GM20000 (cell line): ENCODE measurements around the gene C2CD2.

ENCODE experiments used
- DNase-seq: peaks from one replicate; pipeline ENCODE4 v3.0.0; 2012; ENCODE audit warnings: low spot score
- TF ChIP-seq, protein P1 (sequence below): IDR thresholded peaks from 2 replicates; pipeline ENCODE4 v1.5.1; 2012; ENCODE audit warnings: mild to moderate bottlenecking, control low read depth; ENCODE audit errors: extremely low read depth, missing control alignments

The C2CD2 gene

DNA sequence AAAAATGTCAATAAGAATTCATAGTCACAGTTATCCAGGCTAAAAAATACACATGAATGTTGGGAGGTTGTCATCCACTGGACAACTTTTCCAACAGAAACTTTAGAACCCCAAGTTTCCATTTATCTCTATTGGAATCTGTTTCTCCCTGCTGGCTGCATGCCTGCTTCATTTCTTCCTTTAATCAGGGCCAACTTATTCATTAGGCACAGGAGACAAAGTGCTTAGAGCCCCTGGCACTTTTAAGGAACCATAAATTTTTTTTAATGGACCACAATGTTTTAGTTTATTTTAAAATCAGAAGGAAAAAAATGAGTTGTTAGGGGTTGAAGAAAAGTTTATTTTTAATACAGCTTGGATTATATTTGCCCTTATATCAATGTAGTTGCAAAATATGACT lies 26.7 kb upstream of the C2CD2 start:
- TF ChIP-seq, protein P1, sequence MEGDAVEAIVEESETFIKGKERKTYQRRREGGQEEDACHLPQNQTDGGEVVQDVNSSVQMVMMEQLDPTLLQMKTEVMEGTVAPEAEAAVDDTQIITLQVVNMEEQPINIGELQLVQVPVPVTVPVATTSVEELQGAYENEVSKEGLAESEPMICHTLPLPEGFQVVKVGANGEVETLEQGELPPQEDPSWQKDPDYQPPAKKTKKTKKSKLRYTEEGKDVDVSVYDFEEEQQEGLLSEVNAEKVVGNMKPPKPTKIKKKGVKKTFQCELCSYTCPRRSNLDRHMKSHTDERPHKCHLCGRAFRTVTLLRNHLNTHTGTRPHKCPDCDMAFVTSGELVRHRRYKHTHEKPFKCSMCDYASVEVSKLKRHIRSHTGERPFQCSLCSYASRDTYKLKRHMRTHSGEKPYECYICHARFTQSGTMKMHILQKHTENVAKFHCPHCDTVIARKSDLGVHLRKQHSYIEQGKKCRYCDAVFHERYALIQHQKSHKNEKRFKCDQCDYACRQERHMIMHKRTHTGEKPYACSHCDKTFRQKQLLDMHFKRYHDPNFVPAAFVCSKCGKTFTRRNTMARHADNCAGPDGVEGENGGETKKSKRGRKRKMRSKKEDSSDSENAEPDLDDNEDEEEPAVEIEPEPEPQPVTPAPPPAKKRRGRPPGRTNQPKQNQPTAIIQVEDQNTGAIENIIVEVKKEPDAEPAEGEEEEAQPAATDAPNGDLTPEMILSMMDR = no peak
- DNase-seq = no peak

DNA sequence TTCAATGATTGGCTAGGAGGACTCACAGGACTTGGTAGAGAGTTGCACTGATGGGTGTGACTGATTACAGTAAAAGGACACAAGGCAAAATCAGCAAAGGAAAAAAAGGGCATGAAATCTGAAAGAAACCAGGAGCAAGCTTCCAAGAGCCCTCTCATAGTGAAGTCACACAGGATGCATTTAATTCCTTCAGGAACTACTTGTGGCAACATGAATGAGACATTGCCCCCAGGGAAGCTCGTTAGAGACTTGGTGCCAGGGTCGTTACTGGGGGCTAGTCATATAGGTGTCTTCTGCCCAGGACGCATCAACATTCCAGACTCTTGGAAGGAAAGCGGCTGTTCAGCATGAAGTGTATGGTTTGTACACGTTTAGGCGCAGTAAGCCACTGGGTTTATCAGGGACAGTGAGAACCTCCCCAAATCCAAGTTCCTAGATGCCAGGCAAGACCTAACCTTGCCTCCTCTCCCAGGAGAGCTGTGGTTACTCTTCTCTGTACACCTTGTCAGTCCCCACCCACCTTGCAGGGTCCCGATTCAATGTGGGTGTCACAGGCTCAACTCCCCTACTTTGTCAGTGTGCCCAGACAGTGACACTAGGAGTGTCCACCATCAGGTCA lies 26.0 kb upstream of the C2CD2 start:
- no peak for DNase-seq
- TF ChIP-seq, protein P1 = no peak

GRCh38 chr21:41979335-41979734 lies 25.5 kb upstream of the C2CD2 start:
- TF ChIP-seq, protein P1 = no peak
- no peak for DNase-seq

GRCh38 chr21:41977034-41977950 lies 23.5 kb upstream of the C2CD2 start:
- TF ChIP-seq, protein P1 = no peak
- DNase-seq = no peak

- no peak for DNase-seq
- TF ChIP-seq, protein P1 = no peak
These were observed 22.8 kb upstream of the C2CD2 start for GRCh38 chr21:41976611-41977010.

DNA sequence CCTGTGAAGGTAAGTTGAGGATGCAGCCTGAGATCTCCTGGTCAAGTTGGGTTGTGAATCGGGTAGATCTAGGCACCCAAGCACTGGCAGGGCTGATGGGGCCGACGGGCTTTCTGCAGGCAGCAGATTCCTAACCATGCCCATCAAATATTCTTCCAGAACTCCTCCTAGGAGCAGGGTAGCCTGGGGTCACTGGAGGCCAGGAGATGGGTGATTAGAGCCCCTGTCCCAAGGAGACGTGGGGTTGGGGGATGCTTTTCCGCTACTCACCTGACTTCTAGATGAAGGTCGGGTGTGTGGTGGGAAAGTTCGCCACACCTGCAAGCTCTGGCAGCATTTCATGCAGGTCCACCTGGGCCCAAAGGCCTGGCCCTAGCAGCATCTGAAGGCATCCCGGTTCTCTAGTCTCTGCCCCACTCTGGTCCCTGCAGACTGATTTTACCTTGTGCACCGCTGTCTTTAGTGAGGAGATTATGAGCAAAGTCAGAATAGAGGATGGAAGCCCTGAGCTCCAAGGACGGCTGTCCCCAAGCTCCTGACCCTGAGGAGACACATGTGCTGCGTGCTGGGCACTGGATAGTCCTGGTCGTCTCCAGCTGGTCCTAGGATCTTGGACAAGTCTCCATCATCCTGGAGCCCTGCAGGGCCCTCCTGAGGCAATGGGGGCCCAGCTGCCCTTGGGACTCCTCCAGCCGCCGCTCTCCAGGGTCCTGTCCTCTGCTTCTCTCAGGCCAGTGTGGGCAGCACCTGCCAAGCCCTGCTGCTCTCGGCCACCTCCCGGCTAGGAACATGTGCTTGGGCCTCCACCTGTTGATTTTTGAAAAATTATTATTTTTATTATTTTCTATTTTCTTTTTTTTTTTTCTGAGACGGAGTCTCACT lies 21.8 kb upstream of the C2CD2 start:
- TF ChIP-seq, protein P1 = no peak
- DNase-seq = no peak
